ENCODE results near the gene TGM5.

DNA sequence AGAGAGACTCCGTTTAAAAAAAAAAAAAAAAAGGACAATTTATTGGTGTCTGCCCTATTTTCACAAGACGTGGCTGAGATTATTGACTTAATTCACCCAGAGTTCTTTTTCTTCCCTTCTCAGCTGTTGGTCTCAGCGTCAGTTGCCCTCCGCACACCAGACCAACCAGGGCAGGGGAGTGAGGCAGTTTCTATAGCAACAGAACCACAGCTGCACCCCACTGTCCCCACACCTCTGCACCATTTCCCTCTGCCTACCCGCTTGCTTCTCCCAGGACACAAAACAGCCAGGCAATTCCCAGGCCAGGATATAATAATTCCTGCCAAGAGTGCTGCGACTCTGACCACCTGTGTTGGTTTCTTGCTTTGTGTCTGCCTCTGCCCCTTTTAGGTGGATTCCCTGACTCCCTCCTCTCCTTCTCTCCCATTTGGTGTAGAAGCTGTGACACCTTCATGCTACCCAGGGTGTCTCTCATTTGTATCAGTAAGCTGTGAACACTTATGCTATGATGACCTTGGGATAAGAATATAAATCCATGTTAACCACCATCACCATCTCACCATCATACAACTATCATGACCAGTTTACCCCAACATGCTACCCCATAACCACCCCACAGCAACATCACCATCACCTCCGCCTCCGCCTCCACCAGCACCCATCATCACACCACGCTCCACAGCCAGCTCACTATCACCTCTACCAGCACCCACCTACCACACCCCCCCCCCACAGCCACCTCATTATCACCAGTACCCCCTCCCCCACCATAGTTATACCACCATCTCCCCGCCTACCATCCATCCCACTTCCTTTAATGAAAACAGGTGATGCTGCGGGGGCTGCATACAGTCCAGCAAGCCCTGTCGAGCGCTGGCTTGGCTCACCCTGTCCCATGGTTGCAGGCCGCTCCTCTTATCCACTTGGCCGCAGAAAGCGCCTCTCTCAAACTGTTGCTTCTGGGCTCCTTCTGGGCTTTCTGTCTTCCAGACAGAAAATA, 46.5 kb downstream of the TGM5 start:
- TF ChIP-seq CTCF (IDR thresholded peaks at IDR 0.05) (no peak), EP300 (IDR thresholded peaks at IDR 0.05) (no peak), POLR2A (IDR thresholded peaks at IDR 0.05) (no peak)

All from gastroesophageal sphincter (tissue), 3 donors.